ENCODE data around the gene SLC44A2.

SLC44A2 gene

GRCh38 chr19:10615429-10616023 lies 9.8 kb upstream of the SLC44A2 start:
- no peak for DNase-seq (ENCODE audit: low read depth in 2 of 2)

GRCh38 chr19:10617409-10618121 lies 7.8 kb upstream of the SLC44A2 start:
- DNase-seq (ENCODE audit: low read depth in 2 of 2) = no peak

- DNase-seq (ENCODE audit: low read depth in 2 of 2) = no peak
Observed at GRCh38 chr19:10618846-10619245, 6.5 kb upstream of the SLC44A2 start.

- DNase-seq (ENCODE audit: low read depth in 2 of 2) = no peak
Observed at GRCh38 chr19:10620786-10621185, 4.6 kb upstream of the SLC44A2 start.

GRCh38 chr19:10621966-10622365 lies 3.4 kb upstream of the SLC44A2 start:
- DNase-seq (ENCODE audit: low read depth in 2 of 2) = no peak

- DNase-seq (ENCODE audit: low read depth in 2 of 2) = no peak
Observed at GRCh38 chr19:10624585-10624984, 768 bp upstream of the SLC44A2 start.

- DNase-seq (ENCODE audit: low read depth in 2 of 2) = no peak
Observed at GRCh38 chr19:10625762-10626138, 397 bp downstream of the SLC44A2 start.

- DNase-seq (ENCODE audit: low read depth in 2 of 2) = no peak
Observed at GRCh38 chr19:10631874-10632273, 6.5 kb downstream of the SLC44A2 start.

GRCh38 chr19:10634430-10634829 lies 9.1 kb downstream of the SLC44A2 start:
- no peak for DNase-seq (ENCODE audit: low read depth in 2 of 2)

- no peak for DNase-seq (ENCODE audit: low read depth in 2 of 2)
Observed at GRCh38 chr19:10634963-10635362, 9.6 kb downstream of the SLC44A2 start.

- DNase-seq (ENCODE audit: low read depth in 2 of 2) = no peak
Observed at GRCh38 chr19:10636304-10636972, 11.1 kb downstream of the SLC44A2 start.

- no peak for DNase-seq (ENCODE audit: low read depth in 2 of 2)
Observed at GRCh38 chr19:10637894-10638293, 12.5 kb downstream of the SLC44A2 start.

- DNase-seq (ENCODE audit: low read depth in 2 of 2) = no peak
Observed at GRCh38 chr19:10639836-10640235, 14.5 kb downstream of the SLC44A2 start.

GRCh38 chr19:10640361-10640760 lies 15.0 kb downstream of the SLC44A2 start:
- DNase-seq (ENCODE audit: low read depth in 2 of 2) = no peak

GRCh38 chr19:10641248-10641647 lies 15.9 kb downstream of the SLC44A2 start:
- no peak for DNase-seq (ENCODE audit: low read depth in 2 of 2)

- no peak for DNase-seq (ENCODE audit: low read depth in 2 of 2)
Observed at GRCh38 chr19:10642473-10643171, 17.3 kb downstream of the SLC44A2 start.

- DNase-seq (ENCODE audit: low read depth in 2 of 2) = no peak
Observed at GRCh38 chr19:10643172-10643967, 18.0 kb downstream of the SLC44A2 start.

- no peak for DNase-seq (ENCODE audit: low read depth in 2 of 2)
Observed at GRCh38 chr19:10643968-10644259, 18.6 kb downstream of the SLC44A2 start.

GRCh38 chr19:10644260-10645007 lies 19.1 kb downstream of the SLC44A2 start:
- peak; percentile 65 to 69 for DNase-seq (ENCODE audit: low read depth in 2 of 2)

- no peak for DNase-seq (ENCODE audit: low read depth in 2 of 2)
Observed at GRCh38 chr19:10646456-10647159, 21.3 kb downstream of the SLC44A2 start.

- no peak for DNase-seq (ENCODE audit: low read depth in 2 of 2)
Observed at GRCh38 chr19:10648360-10648759, 23.0 kb downstream of the SLC44A2 start.

Data from stimulated activated CD8-positive, alpha-beta memory T cell treated with anti-CD3 and anti-CD28 coated beads, Interleukin-15, amount 100 ng/mL, for 48 hours (primary cell).